HEK293 (cell line): ENCODE data around the gene EVI5L.
A peak's percentile ranks its signal among the peaks of the same experiment; 100 is the strongest.

Source experiments
- BCL11B ChIP-seq: fragments of 450-650 bp; formaldehyde crosslinking; IDR thresholded peaks from 2 replicates; pipeline ENCODE4 v1.5.1; 2016; ENCODE audit warnings: low read depth, missing biosample characterization, missing genetic modification characterization
- BCL6B ChIP-seq: fragments of 450-650 bp; formaldehyde crosslinking; IDR thresholded peaks from 2 replicates; pipeline ENCODE4 v1.5.1; 2017; ENCODE audit warnings: missing biosample characterization, missing genetic modification characterization
- CTCF ChIP-seq: fragments of 450-650 bp; formaldehyde crosslinking; IDR thresholded peaks from 2 replicates; pipeline ENCODE4 v1.5.1; 2016; ENCODE audit warnings: missing biosample characterization, missing genetic modification characterization
- FEZF1 ChIP-seq: fragments of 450-650 bp; formaldehyde crosslinking; IDR thresholded peaks from 2 replicates; pipeline ENCODE4 v1.5.1; 2016; ENCODE audit warnings: missing biosample characterization, missing genetic modification characterization
- GLIS2 ChIP-seq: fragments of 450-650 bp; formaldehyde crosslinking; IDR thresholded peaks from 2 replicates; pipeline ENCODE4 v1.5.1; 2016; ENCODE audit warnings: missing biosample characterization, missing genetic modification characterization
- HOXD13 ChIP-seq: sonication (generic); formaldehyde crosslinking; IDR thresholded peaks from 2 replicates; pipeline ENCODE4 v1.8.0; 2022; ENCODE audit warnings: missing genetic modification reagents, borderline replicate concordance
- MEIS1 ChIP-seq: sonication (generic); formaldehyde crosslinking; IDR thresholded peaks from 2 replicates; pipeline ENCODE4 v1.8.1; 2022; ENCODE audit warnings: missing genetic modification reagents, mild to moderate bottlenecking, borderline replicate concordance
- MZF1 ChIP-seq: fragments of 450-650 bp; formaldehyde crosslinking; IDR thresholded peaks from 2 replicates; pipeline ENCODE4 v1.5.1; 2017; ENCODE audit warnings: missing biosample characterization, missing genetic modification characterization, borderline replicate concordance
- OSR2 ChIP-seq: fragments of 450-650 bp; formaldehyde crosslinking; IDR thresholded peaks from 2 replicates; pipeline ENCODE4 v1.5.1; 2016; ENCODE audit warnings: missing biosample characterization, missing genetic modification characterization
- TCF7L2 ChIP-seq: IDR thresholded peaks from 2 replicates; pipeline ENCODE4 v1.6.1; 2011; ENCODE audit warnings: low read depth, mild to moderate bottlenecking, inconsistent platforms, low read length, moderate library complexity, borderline replicate concordance
- TRIM28 ChIP-seq: IDR thresholded peaks from 2 replicates; pipeline ENCODE4 v1.6.1; 2011; ENCODE audit warnings: low read length, control low read depth, borderline replicate concordance
- ZBTB11 ChIP-seq: fragments of 450-650 bp; formaldehyde crosslinking; conservative IDR thresholded peaks from 2 replicates; pipeline ENCODE4 v1.5.1; 2016; ENCODE audit warnings: low read depth, missing biosample characterization, missing genetic modification characterization
- ZBTB48 ChIP-seq: fragments of 450-650 bp; formaldehyde crosslinking; IDR thresholded peaks from 2 replicates; pipeline ENCODE4 v1.5.1; 2016; ENCODE audit warnings: missing biosample characterization, missing genetic modification characterization
- ZBTB49 ChIP-seq: fragments of 450-650 bp; formaldehyde crosslinking; IDR thresholded peaks from 2 replicates; pipeline ENCODE4 v1.5.1; 2016; ENCODE audit warnings: missing biosample characterization, missing genetic modification characterization, low read depth
- ZNF10 ChIP-seq: fragments of 450-650 bp; formaldehyde crosslinking; IDR thresholded peaks from 2 replicates; pipeline ENCODE4 v1.5.1; 2017; ENCODE audit warnings: missing biosample characterization, missing genetic modification characterization
- ZNF121 ChIP-seq: fragments of 450-650 bp; formaldehyde crosslinking; IDR thresholded peaks from 2 replicates; pipeline ENCODE4 v1.5.1; 2016; ENCODE audit warnings: missing biosample characterization, missing genetic modification characterization
- ZNF175 ChIP-seq: fragments of 450-650 bp; formaldehyde crosslinking; IDR thresholded peaks from 2 replicates; pipeline ENCODE4 v1.5.1; 2016; ENCODE audit warnings: missing biosample characterization, missing genetic modification characterization
- ZNF239 ChIP-seq: fragments of 450-650 bp; formaldehyde crosslinking; IDR thresholded peaks from 2 replicates; pipeline ENCODE4 v1.5.1; 2016; ENCODE audit warnings: missing biosample characterization, missing genetic modification characterization
- ZNF350 ChIP-seq: fragments of 450-650 bp; formaldehyde crosslinking; IDR thresholded peaks from 2 replicates; pipeline ENCODE4 v1.5.0; 2017; ENCODE audit warnings: missing biosample characterization, mild to moderate bottlenecking, missing genetic modification characterization
- ZNF404 ChIP-seq: fragments of 450-650 bp; formaldehyde crosslinking; IDR thresholded peaks from 2 replicates; pipeline ENCODE4 v1.5.1; 2017; ENCODE audit warnings: missing biosample characterization, missing genetic modification characterization
- ZNF423 ChIP-seq: fragments of 450-650 bp; formaldehyde crosslinking; IDR thresholded peaks from 2 replicates; pipeline ENCODE4 v1.5.1; 2016; ENCODE audit warnings: missing biosample characterization, missing genetic modification characterization
- ZNF473 ChIP-seq: fragments of 450-650 bp; formaldehyde crosslinking; IDR thresholded peaks from 2 replicates; pipeline ENCODE4 v1.5.1; 2017; ENCODE audit warnings: missing biosample characterization, missing genetic modification characterization
- ZNF513 ChIP-seq: fragments of 450-650 bp; IDR thresholded peaks from 2 replicates; pipeline ENCODE4 v1.5.1; 2018; ENCODE audit warnings: missing biosample characterization, missing genetic modification characterization
- ZNF514 ChIP-seq: fragments of 450-650 bp; formaldehyde crosslinking; IDR thresholded peaks from 2 replicates; pipeline ENCODE4 v1.5.1; 2016; ENCODE audit warnings: missing biosample characterization, missing genetic modification characterization
- ZNF548 ChIP-seq: fragments of 450-650 bp; formaldehyde crosslinking; IDR thresholded peaks from 2 replicates; pipeline ENCODE4 v1.5.1; 2016; ENCODE audit warnings: missing biosample characterization, missing genetic modification characterization
- ZNF600 ChIP-seq: fragments of 450-650 bp; formaldehyde crosslinking; IDR thresholded peaks from 2 replicates; pipeline ENCODE4 v1.5.1; 2016; ENCODE audit warnings: missing biosample characterization, missing genetic modification characterization
- ZNF621 ChIP-seq: fragments of 450-650 bp; formaldehyde crosslinking; IDR thresholded peaks from 2 replicates; pipeline ENCODE4 v1.5.1; 2017; ENCODE audit warnings: missing biosample characterization, missing genetic modification characterization
- ZNF626 ChIP-seq: fragments of 450-650 bp; sonication (Bioruptor Pico); formaldehyde crosslinking; IDR thresholded peaks from 2 replicates; pipeline ENCODE4 v1.5.1; 2018; ENCODE audit warnings: missing biosample characterization, missing genetic modification characterization, inconsistent platforms
- ZNF654 ChIP-seq: fragments of 450-650 bp; formaldehyde crosslinking; IDR thresholded peaks from 2 replicates; pipeline ENCODE4 v1.5.1; 2016; ENCODE audit warnings: low read depth, missing biosample characterization, missing genetic modification characterization
- ZNF670 ChIP-seq: fragments of 450-650 bp; formaldehyde crosslinking; IDR thresholded peaks from 2 replicates; pipeline ENCODE4 v1.5.1; 2016; ENCODE audit warnings: missing biosample characterization, missing genetic modification characterization, low read depth
- ZNF701 ChIP-seq: fragments of 450-650 bp; formaldehyde crosslinking; IDR thresholded peaks from 2 replicates; pipeline ENCODE4 v1.5.1; 2016; ENCODE audit warnings: missing biosample characterization, missing genetic modification characterization
- ZNF843 ChIP-seq: fragments of 450-650 bp; formaldehyde crosslinking; IDR thresholded peaks from 2 replicates; pipeline ENCODE4 v1.5.1; 2016; ENCODE audit warnings: missing biosample characterization, missing genetic modification characterization

EVI5L gene

GRCh38 chr19:7829561-7830271 lies at the start of gene EVI5L (continued):
- no peak for TF ChIP-seq CTCF (tag by site-specific recombination)
- no peak for TF ChIP-seq TRIM28
- no peak for TF ChIP-seq ZBTB48 (tag by site-specific recombination)
- TF ChIP-seq BCL11B (tag by site-specific recombination), result no peak
- TF ChIP-seq HOXD13, result peak; percentile 99
- TF ChIP-seq ZBTB49 (tag by site-specific recombination), result no peak
- no peak for TF ChIP-seq ZNF514 (tag by site-specific recombination)
- peak; percentile 21; the same call in 1 of the 2 replicates for TF ChIP-seq ZNF843 (tag by site-specific recombination)
- no peak for TF ChIP-seq ZNF239 (tag by site-specific recombination)
- TF ChIP-seq OSR2 (tag by site-specific recombination), result no peak
- no peak for TF ChIP-seq ZNF600 (tag by site-specific recombination)
- TF ChIP-seq ZNF473, result no peak
- TF ChIP-seq ZNF670 (tag by site-specific recombination), result no peak
- TF ChIP-seq ZNF175 (tag by site-specific recombination), result no peak
- peak; percentile 98 for TF ChIP-seq GLIS2
- no peak for TF ChIP-seq TCF7L2
- no peak for TF ChIP-seq FEZF1 (tag by site-specific recombination)
- no peak for TF ChIP-seq BCL6B (tag by site-specific recombination)
- TF ChIP-seq MEIS1 (CRISPR knock-in tag), result no peak
- no peak for TF ChIP-seq ZNF423 (tag by site-specific recombination)
- TF ChIP-seq ZNF121 (tag by site-specific recombination), result no peak
- no peak for TF ChIP-seq ZNF513 (tag by site-specific recombination)
- no peak for TF ChIP-seq MZF1 (tag by site-specific recombination)
- TF ChIP-seq ZNF701 (tag by site-specific recombination), result no peak
- no peak for TF ChIP-seq ZNF621 (tag by site-specific recombination)
- TF ChIP-seq ZNF654, result no peak
- no peak for TF ChIP-seq ZNF548 (tag by site-specific recombination)
- no peak for TF ChIP-seq ZNF404 (tag by site-specific recombination)
- no peak for TF ChIP-seq ZNF10
- TF ChIP-seq ZNF626, result no peak
- TF ChIP-seq ZBTB11 (tag by site-specific recombination), result no peak
- no peak for TF ChIP-seq ZNF350 (tag by site-specific recombination)
